Measurements from ENCODE around the gene ARAP1.

DNA sequence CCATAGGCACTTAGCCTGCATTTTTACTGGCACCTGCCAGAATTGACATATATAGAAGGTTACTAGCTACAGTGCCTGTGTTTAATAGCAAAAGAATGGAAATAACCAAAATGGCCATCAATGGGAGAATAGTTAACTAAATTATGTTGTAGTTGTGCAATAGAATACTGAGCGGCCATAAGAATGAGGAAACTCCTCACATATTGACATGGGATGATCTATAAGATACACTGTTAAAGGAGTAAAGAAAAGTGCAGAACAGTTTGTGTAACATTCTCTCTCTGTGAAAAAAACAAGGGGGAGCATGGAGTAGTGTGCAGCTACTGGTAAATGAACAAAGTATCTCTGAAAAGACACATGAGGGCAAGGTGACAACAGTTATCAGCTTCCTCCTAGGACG is 21.5 kb downstream of the ARAP1 start:
- TF ChIP-seq EZH2 (IDR thresholded peaks at IDR 0.05; ENCODE audit: low read depth), result no peak
- TF ChIP-seq, protein P1, sequence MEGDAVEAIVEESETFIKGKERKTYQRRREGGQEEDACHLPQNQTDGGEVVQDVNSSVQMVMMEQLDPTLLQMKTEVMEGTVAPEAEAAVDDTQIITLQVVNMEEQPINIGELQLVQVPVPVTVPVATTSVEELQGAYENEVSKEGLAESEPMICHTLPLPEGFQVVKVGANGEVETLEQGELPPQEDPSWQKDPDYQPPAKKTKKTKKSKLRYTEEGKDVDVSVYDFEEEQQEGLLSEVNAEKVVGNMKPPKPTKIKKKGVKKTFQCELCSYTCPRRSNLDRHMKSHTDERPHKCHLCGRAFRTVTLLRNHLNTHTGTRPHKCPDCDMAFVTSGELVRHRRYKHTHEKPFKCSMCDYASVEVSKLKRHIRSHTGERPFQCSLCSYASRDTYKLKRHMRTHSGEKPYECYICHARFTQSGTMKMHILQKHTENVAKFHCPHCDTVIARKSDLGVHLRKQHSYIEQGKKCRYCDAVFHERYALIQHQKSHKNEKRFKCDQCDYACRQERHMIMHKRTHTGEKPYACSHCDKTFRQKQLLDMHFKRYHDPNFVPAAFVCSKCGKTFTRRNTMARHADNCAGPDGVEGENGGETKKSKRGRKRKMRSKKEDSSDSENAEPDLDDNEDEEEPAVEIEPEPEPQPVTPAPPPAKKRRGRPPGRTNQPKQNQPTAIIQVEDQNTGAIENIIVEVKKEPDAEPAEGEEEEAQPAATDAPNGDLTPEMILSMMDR (conservative IDR thresholded peaks at IDR 0.05), result no peak
